ENCODE data around the gene SLC35F1.

DNA sequence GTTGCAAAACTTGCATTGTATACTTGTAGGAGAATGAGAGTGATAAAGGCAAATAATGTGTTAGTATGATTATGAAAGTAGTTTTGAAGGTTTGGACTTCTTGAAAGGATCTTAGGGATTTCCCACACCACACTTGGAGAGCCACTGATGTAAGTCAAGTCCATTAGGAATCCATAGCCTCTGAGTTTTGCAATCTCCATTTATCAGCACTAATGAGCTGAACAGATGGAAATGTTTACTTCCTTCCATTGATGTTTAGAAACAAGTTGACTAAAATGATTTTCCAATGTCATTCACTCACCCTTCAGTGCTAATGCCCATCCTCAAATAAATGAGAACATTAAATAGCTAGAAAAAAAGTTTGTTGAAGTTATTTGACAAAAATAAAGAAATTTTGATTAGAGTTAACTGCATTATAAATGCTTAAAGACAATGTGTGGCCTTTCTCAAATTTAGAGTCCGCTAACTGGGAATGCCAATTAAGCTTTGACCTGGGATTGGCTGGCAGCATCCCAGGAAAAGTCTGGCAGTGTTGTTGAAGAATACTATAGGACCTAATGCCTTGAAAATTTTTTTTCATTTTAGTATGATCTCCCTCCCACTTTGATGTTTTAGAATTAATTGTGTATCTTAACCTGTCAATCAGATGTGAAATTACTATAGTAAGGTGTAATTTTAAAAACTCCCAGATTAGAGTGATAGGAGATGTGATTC lies 68.0 kb downstream of the SLC35F1 start:
- TF ChIP-seq CREB1 (IDR thresholded peaks at IDR 0.05; ENCODE audit: low read depth), result no peak
- TF ChIP-seq USF1 (IDR thresholded peaks at IDR 0.05), result no peak
- TF ChIP-seq ZBTB7A (IDR thresholded peaks at IDR 0.05; ENCODE audit: low read depth), result no peak

Data from Ishikawa (cell line).